H9 (cell line): Measurements from ENCODE around the gene TCEAL5. TPM values are rescaled to one million over a fixed set of nuclear protein-coding genes. Genes with fewer than 3 reads are reported as not detected.

ENCODE experiments used
- DNase-seq: peaks from one replicate; pipeline ENCODE4 v3.0.0-alpha.2; 2017
- H2AFZ ChIP-seq: one replicate; pipeline ENCODE4 v1.6.1; 2013; ENCODE audit warnings: mild to moderate bottlenecking, low read length, control low read depth, moderate library complexity
- H2AK5ac ChIP-seq: 2 replicates; pipeline ENCODE4 v1.6.1; 2013; ENCODE audit warnings: low read length, control low read depth, mixed read lengths; ENCODE audit not compliant: insufficient read length
- H2BK120ac ChIP-seq: one replicate; pipeline ENCODE4 v1.6.1; 2013; ENCODE audit warnings: low read depth, mild to moderate bottlenecking, low read length, control low read depth, inconsistent platforms; ENCODE audit not compliant: poor library complexity, severe bottlenecking
- H2BK12ac ChIP-seq: 2 replicates; pipeline ENCODE4 v1.6.1; 2013; ENCODE audit warnings: low read length, control low read depth, mixed read lengths, low read depth; ENCODE audit not compliant: insufficient read length
- H2BK15ac ChIP-seq: 2 replicates; pipeline ENCODE4 v1.6.1; 2013; ENCODE audit warnings: low read depth, low read length, control low read depth
- H2BK20ac ChIP-seq: one replicate; pipeline ENCODE4 v1.6.1; 2013; ENCODE audit warnings: low read depth, mild to moderate bottlenecking, low read length, control low read depth, inconsistent platforms; ENCODE audit not compliant: poor library complexity, severe bottlenecking
- H2BK5ac ChIP-seq: 2 replicates; pipeline ENCODE4 v1.6.1; 2013; ENCODE audit warnings: low read length, control low read depth, mixed read lengths; ENCODE audit not compliant: insufficient read length
- H3K14ac ChIP-seq: 2 replicates; pipeline ENCODE4 v1.6.1; 2013; ENCODE audit warnings: low read length, control low read depth; ENCODE audit not compliant: insufficient read depth
- H3K18ac ChIP-seq: 2 replicates; pipeline ENCODE4 v1.6.1; 2013; ENCODE audit warnings: low read depth, mild to moderate bottlenecking, mixed read lengths, low read length, control low read depth; ENCODE audit not compliant: insufficient read length
- H3K23ac ChIP-seq: 2 replicates; pipeline ENCODE4 v1.6.1; 2013; ENCODE audit warnings: low read length, control low read depth, mixed read lengths, low read depth; ENCODE audit not compliant: insufficient read length
- H3K23me2 ChIP-seq: 2 replicates; pipeline ENCODE4 v1.6.1; 2013; ENCODE audit warnings: low read depth, mild to moderate bottlenecking, mixed read lengths, low read length, control low read depth; ENCODE audit not compliant: insufficient read length, poor library complexity, severe bottlenecking
- H3K27ac ChIP-seq: 2 replicates; pipeline ENCODE4 v1.5.1; 2013; ENCODE audit warnings: low read length, control low read depth, mixed read lengths, low read depth; ENCODE audit not compliant: insufficient read length
- H3K27me3 ChIP-seq: 2 replicates; pipeline ENCODE4 v1.6.1; 2013; ENCODE audit warnings: low read length, control low read depth, inconsistent platforms; ENCODE audit not compliant: insufficient read depth
- H3K4ac ChIP-seq: 2 replicates; pipeline ENCODE4 v1.6.1; 2013; ENCODE audit warnings: low read depth, mild to moderate bottlenecking, control low read depth, inconsistent platforms, low read length, moderate library complexity
- H3K4me1 ChIP-seq: 2 replicates; pipeline ENCODE4 v1.6.1; 2013; ENCODE audit warnings: low read length, control low read depth, inconsistent platforms; ENCODE audit not compliant: insufficient read depth
- H3K4me2 ChIP-seq: 2 replicates; pipeline ENCODE4 v1.6.1; 2013; ENCODE audit warnings: low read length, control low read depth, mixed read lengths; ENCODE audit not compliant: insufficient read length, insufficient read depth
- H3K56ac ChIP-seq: 2 replicates; pipeline ENCODE4 v1.6.1; 2013; ENCODE audit warnings: low read depth, mild to moderate bottlenecking, mixed read lengths, low read length, control low read depth; ENCODE audit not compliant: insufficient read length
- H3K79me1 ChIP-seq: 2 replicates; pipeline ENCODE4 v1.6.1; 2013; ENCODE audit warnings: low read depth, mild to moderate bottlenecking, moderate library complexity, low read length, control low read depth, inconsistent platforms; ENCODE audit not compliant: insufficient read depth, poor library complexity, severe bottlenecking
- H3K79me2 ChIP-seq: 2 replicates; pipeline ENCODE4 v1.6.1; 2013; ENCODE audit warnings: low read length, control low read depth, inconsistent platforms; ENCODE audit not compliant: insufficient read depth
- H3K9ac ChIP-seq: 2 replicates; pipeline ENCODE4 v1.6.1; 2013; ENCODE audit warnings: low read length, control low read depth, mixed read lengths; ENCODE audit not compliant: insufficient read length; ENCODE audit errors: extremely low read depth
- H3K9me3 ChIP-seq: one replicate; pipeline ENCODE4 v1.6.1; 2013; ENCODE audit warnings: low read depth, low read length, inconsistent platforms; ENCODE audit not compliant: control insufficient read depth
- H3T11ph ChIP-seq: one replicate; pipeline ENCODE4 v1.6.1; 2013; ENCODE audit warnings: mild to moderate bottlenecking, low read length, control low read depth, inconsistent platforms
- H4K20me1 ChIP-seq: one replicate; pipeline ENCODE4 v1.6.1; 2013; ENCODE audit not compliant: control insufficient read depth, insufficient read length, insufficient read depth
- H4K5ac ChIP-seq: 2 replicates; pipeline ENCODE4 v1.6.1; 2013; ENCODE audit warnings: low read depth, mild to moderate bottlenecking, mixed read lengths, low read length, control low read depth; ENCODE audit not compliant: insufficient read length
- H4K8ac ChIP-seq: replicated peaks from 2 replicates; pipeline ENCODE4 v1.6.1; 2013; ENCODE audit warnings: low read length, control low read depth, mixed read lengths, low read depth; ENCODE audit not compliant: insufficient read length
- H4K91ac ChIP-seq: 2 replicates; pipeline ENCODE4 v1.6.1; 2013; ENCODE audit warnings: low read depth, mild to moderate bottlenecking, moderate library complexity, mixed read lengths, low read length, control low read depth; ENCODE audit not compliant: insufficient read length
- H3K27ac Mint-ChIP-seq, 3 experiments: 2 replicates in 2 of 3; 3 replicates in 1 of 3; pipeline ENCODE4 v1.8.0; 2020 to 2021; ENCODE audit warnings: mixed read lengths in 3 of 3, mild to moderate bottlenecking in 1 of 3, moderate library complexity in 1 of 3
- H3K27me3 Mint-ChIP-seq: 2 replicates; pipeline ENCODE4 v1.8.0; 2021; ENCODE audit warnings: low read depth, mild to moderate bottlenecking, moderate library complexity, mixed read lengths
- H3K36me3 Mint-ChIP-seq, 3 experiments: 2 replicates in 2 of 3; 3 replicates in 1 of 3; pipeline ENCODE4 v1.8.0; 2020 to 2021; ENCODE audit warnings: low read depth in 3 of 3, mixed read lengths in 3 of 3; ENCODE audit not compliant: insufficient read depth in 1 of 3
- H3K4me1 Mint-ChIP-seq, 2 experiments: 2 replicates each; pipeline ENCODE4 v1.8.0; 2020; ENCODE audit warnings: mixed read lengths in 2 of 2
- H3K4me3 Mint-ChIP-seq, 2 experiments: 2 replicates in 1 of 2; 3 replicates in 1 of 2; pipeline ENCODE4 v1.8.0; 2020 to 2021; ENCODE audit warnings: mild to moderate bottlenecking in 2 of 2, mixed read lengths in 2 of 2, moderate library complexity in 1 of 2
- H3K9me3 Mint-ChIP-seq, 2 experiments: 2 replicates in 1 of 2; 3 replicates in 1 of 2; pipeline ENCODE4 v1.8.0; 2020; ENCODE audit warnings: mild to moderate bottlenecking in 2 of 2, mixed read lengths in 2 of 2, moderate library complexity in 1 of 2
- CTCF ChIP-seq: fragments of 200-600 bp; sonication (generic); conservative IDR thresholded peaks from 3 replicates; pipeline ENCODE4 v1.8.0; 2021; ENCODE audit warnings: antibody characterized with exemption, mild to moderate bottlenecking
- total RNA-seq: library from RNA; stranded (reverse); gene quantifications from 2 replicates; pipeline ENCODE4 v1.2.1, GENCODE V29; 2021

The TCEAL5 gene
- total RNA-seq, 1 experiment from 2014 or later: not detected

- Mint-ChIP-seq H3K9me3 (peaks cover 2 to 49% of the 10 kb centered on the region in 2 experiments; a peak in 4 of 5 replicates), H3K27ac (no peak overlapping the region), H3K36me3 (peaks cover 5 to 8% (median 5%) of the 10 kb centered on the region in 3 experiments), H3K4me3 (no peak overlapping the region), H3K27me3 (peaks cover 1% of the 10 kb centered on the region; the same call in 1 of the 2 replicates), H3K4me1 (peaks cover 7% of the 10 kb centered on the region in 2 experiments; a peak in 3 of 4 replicates)
- H2AFZ ChIP-seq: no peak overlapping the region
- no peak overlapping the region for H3K18ac ChIP-seq
- H4K20me1 ChIP-seq: no peaks in the 10 kb centered on the region
- H3K27me3 ChIP-seq: no peaks in the 10 kb centered on the region
- H3K4ac ChIP-seq: no peak overlapping the region
- no peak overlapping the region for H2BK12ac ChIP-seq
- DNase-seq: no peak
- no peak overlapping the region for H2BK120ac ChIP-seq
- no peak overlapping the region for H2BK15ac ChIP-seq
- H3K4me1 ChIP-seq: no peaks in the 10 kb centered on the region
- peaks cover 4% of the 10 kb centered on the region for H3K23me2 ChIP-seq
- H3T11ph ChIP-seq: no peak overlapping the region
- H3K9me3 ChIP-seq: no peaks in the 10 kb centered on the region
- no peak overlapping the region for H2BK20ac ChIP-seq
- no peak overlapping the region for H3K56ac ChIP-seq
- no peak overlapping the region for H2AK5ac ChIP-seq
- H3K9ac ChIP-seq: no peak overlapping the region
- no peak for TF ChIP-seq CTCF
- no peak overlapping the region for H4K8ac ChIP-seq
- H3K4me2 ChIP-seq: no peak overlapping the region
- no peak overlapping the region for H3K23ac ChIP-seq
- H2BK5ac ChIP-seq: no peak overlapping the region
- no peaks in the 10 kb centered on the region for H3K79me1 ChIP-seq
- H4K5ac ChIP-seq: no peak overlapping the region
- H3K14ac ChIP-seq: no peak overlapping the region
- H3K27ac ChIP-seq: no peak overlapping the region
- H3K79me2 ChIP-seq: no peaks in the 10 kb centered on the region
- no peak overlapping the region for H4K91ac ChIP-seq
Measured at GRCh38 chrX:103258275-103258674, 18.3 kb downstream of the TCEAL5 start.
